BE2C (cell line): ENCODE measurements around the gene TSBP1.

Experiments used
- DNase-seq: peaks from one replicate; pipeline ENCODE4 v3.0.0-alpha.2; 2020
- H3K27me3 ChIP-seq: fragments of 250-450 bp; sonication (Bioruptor Pico); 2 replicates; pipeline ENCODE4 v1.5.1; 2020; ENCODE audit warnings: mild to moderate bottlenecking
- H3K36me3 ChIP-seq: fragments of 250-450 bp; sonication (Bioruptor Pico); 2 replicates; pipeline ENCODE4 v1.5.1; 2020; ENCODE audit warnings: mild to moderate bottlenecking
- H3K4me1 ChIP-seq: fragments of 250-450 bp; sonication (Bioruptor Pico); 2 replicates; pipeline ENCODE4 v1.5.1; 2020
- H3K4me3 ChIP-seq: 2 replicates; pipeline ENCODE4 v1.5.1; 2011; ENCODE audit warnings: low read depth, low read length
- H3K9me3 ChIP-seq: fragments of 250-450 bp; sonication (Bioruptor Pico); 2 replicates; pipeline ENCODE4 v1.5.1; 2020
- TF ChIP-seq, protein P1 (sequence below): IDR thresholded peaks from 2 replicates; pipeline ENCODE4 v1.5.1; 2012; ENCODE audit warnings: mild to moderate bottlenecking, low read depth, low read length

Gene TSBP1

DNA sequence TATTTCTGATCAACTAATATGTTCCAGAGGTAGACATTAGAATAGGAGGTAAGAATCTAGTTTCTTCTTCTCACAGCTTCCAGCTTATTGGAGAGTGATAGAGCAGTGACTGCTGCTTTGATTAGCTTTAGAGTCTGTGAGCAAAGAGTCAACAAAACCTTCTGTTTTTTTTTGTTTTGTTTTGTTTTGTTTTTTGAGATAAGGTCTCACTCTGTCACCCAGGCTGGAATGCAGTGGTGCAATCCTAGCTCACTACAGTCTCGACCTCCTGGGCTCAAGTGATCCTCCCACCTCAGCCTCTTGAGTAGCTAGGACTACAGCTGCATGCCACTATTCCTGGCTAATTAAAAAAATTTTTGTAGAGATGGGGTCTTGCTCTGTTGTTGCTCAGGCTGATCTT, 39.3 kb downstream of the TSBP1 start:
- DNase-seq, result no peak
- Histone ChIP-seq H3K4me1 (no peaks in the 10 kb centered on the region), H3K36me3 (no peaks in the 10 kb centered on the region), H3K4me3 (no peak overlapping the region), H3K9me3 (no peaks in the 10 kb centered on the region), H3K27me3 (peaks cover 42% of the 10 kb centered on the region)
- TF ChIP-seq, protein P1, sequence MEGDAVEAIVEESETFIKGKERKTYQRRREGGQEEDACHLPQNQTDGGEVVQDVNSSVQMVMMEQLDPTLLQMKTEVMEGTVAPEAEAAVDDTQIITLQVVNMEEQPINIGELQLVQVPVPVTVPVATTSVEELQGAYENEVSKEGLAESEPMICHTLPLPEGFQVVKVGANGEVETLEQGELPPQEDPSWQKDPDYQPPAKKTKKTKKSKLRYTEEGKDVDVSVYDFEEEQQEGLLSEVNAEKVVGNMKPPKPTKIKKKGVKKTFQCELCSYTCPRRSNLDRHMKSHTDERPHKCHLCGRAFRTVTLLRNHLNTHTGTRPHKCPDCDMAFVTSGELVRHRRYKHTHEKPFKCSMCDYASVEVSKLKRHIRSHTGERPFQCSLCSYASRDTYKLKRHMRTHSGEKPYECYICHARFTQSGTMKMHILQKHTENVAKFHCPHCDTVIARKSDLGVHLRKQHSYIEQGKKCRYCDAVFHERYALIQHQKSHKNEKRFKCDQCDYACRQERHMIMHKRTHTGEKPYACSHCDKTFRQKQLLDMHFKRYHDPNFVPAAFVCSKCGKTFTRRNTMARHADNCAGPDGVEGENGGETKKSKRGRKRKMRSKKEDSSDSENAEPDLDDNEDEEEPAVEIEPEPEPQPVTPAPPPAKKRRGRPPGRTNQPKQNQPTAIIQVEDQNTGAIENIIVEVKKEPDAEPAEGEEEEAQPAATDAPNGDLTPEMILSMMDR, result no peak

GRCh38 chr6:32329141-32329540, 42.6 kb downstream of the TSBP1 start:
- DNase-seq, result no peak
- TF ChIP-seq, protein P1, result no peak
- H3K27me3 ChIP-seq, result peaks cover 25% of the 10 kb centered on the region
- no peaks in the 10 kb centered on the region for H3K9me3 ChIP-seq
- H3K4me3 ChIP-seq, result no peak overlapping the region
- H3K4me1 ChIP-seq, result no peaks in the 10 kb centered on the region
- H3K36me3 ChIP-seq, result no peaks in the 10 kb centered on the region

DNA sequence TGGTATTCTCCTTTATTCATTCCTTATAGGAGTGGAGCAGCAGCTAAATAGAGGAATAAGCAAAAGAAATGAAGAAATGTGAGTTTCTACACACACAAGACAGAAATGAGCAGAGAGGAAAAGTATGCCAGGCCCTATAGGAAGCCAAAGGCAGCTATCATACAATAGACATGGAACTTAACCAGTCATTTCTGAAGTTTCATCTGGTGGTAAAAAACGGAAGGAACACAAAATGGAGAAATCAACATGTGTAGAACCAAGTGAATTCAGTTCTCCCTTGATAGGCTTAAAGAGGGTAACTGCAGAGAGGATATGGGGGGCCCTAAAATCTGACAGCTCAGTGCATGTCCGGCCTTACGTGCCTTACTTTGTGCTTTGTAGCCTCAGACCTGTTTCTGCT, 44.6 kb downstream of the TSBP1 start:
- H3K9me3 ChIP-seq, result no peaks in the 10 kb centered on the region
- H3K4me3 ChIP-seq, result no peak overlapping the region
- H3K36me3 ChIP-seq, result no peaks in the 10 kb centered on the region
- no peaks in the 10 kb centered on the region for H3K4me1 ChIP-seq
- no peak for DNase-seq
- peaks cover 28% of the 10 kb centered on the region for H3K27me3 ChIP-seq
- TF ChIP-seq, protein P1, result no peak

DNA sequence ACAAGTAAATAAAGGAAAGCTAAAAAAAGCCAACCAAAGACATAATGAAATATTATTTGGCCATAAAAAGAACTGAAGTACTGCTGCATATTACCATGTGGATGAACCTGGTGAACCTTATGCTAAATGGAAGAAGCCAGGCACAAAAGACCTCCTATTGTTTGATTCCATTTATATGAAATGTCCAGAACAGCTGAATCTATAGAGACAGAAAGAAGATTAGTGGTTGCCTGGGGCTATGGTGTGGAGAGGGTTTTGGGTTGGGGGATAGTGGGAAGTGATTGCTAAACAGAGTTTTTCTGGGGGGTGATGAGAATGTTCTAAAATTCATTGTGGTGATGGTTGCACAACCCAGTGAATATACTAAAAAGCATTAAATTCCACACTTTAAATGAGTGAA, 53.2 kb downstream of the TSBP1 start:
- no peak for DNase-seq
- no peak overlapping the region for H3K4me3 ChIP-seq
- no peaks in the 10 kb centered on the region for H3K9me3 ChIP-seq
- peaks cover 28% of the 10 kb centered on the region for H3K27me3 ChIP-seq
- no peaks in the 10 kb centered on the region for H3K4me1 ChIP-seq
- TF ChIP-seq, protein P1, result no peak
- H3K36me3 ChIP-seq, result no peaks in the 10 kb centered on the region

DNA sequence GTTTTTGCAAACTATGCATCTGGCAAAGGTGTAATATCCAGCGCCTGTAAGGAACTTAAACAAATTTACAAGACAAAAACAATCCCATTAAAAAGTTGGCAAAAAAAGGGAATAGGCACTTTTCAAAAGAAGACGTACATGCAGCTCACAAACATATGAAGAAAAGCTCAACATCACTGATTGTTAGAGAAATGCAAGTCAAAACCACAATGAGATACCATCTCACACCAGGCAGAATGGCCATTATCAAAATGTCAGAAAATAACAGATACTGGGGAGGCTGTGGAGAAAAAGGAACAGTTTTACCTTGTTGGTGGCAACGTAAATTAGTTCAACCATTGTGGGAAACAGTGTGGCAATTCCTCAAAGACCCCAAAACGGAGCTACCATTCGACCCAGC, 54.2 kb downstream of the TSBP1 start:
- Histone ChIP-seq H3K27me3 (peaks cover 27% of the 10 kb centered on the region), H3K4me3 (no peak overlapping the region)
- no peak for DNase-seq

GRCh38 chr6:32313964-32314363, 57.7 kb downstream of the TSBP1 start:
- H3K27me3 ChIP-seq, result peaks cover 17% of the 10 kb centered on the region
- DNase-seq, result no peak
- H3K36me3 ChIP-seq, result no peaks in the 10 kb centered on the region
- TF ChIP-seq, protein P1, result no peak
- no peaks in the 10 kb centered on the region for H3K9me3 ChIP-seq
- no peak overlapping the region for H3K4me3 ChIP-seq
- no peaks in the 10 kb centered on the region for H3K4me1 ChIP-seq

More for the DNA sequence above, 54.2 kb downstream of the TSBP1 start:
- no peaks in the 10 kb centered on the region for H3K9me3 ChIP-seq
- H3K4me1 ChIP-seq, result no peaks in the 10 kb centered on the region
- TF ChIP-seq, protein P1, result no peak
- H3K36me3 ChIP-seq, result no peaks in the 10 kb centered on the region
